LNCAP (cell line): Measurements from ENCODE around the gene MSMO1.

ENCODE experiments used
- TF ChIP-seq, protein P1 (sequence below): fragments of 450-650 bp; IDR thresholded peaks from 2 replicates; pipeline ENCODE4 v1.5.1; 2017; ENCODE audit warnings: mild to moderate bottlenecking

The MSMO1 gene

DNA sequence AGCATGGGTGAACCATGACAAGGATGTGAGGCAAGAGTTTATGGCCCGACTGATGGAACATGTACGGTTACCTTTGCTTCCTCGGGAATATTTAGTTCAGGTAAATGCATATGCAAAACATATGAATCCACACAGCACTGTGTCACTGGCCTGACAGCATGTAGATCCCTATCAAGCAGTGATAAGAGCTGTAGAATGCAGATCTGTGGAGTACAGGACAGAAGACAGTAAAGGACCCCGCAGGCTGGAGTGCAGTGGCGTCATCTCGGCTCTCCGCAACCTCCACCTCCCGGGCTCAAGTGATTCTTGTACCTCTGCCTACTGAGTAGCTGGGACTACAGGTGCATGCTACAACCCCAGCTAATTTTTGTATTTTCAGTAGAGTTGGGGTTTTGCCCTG is 29.8 kb upstream of the MSMO1 start:
- TF ChIP-seq, protein P1, sequence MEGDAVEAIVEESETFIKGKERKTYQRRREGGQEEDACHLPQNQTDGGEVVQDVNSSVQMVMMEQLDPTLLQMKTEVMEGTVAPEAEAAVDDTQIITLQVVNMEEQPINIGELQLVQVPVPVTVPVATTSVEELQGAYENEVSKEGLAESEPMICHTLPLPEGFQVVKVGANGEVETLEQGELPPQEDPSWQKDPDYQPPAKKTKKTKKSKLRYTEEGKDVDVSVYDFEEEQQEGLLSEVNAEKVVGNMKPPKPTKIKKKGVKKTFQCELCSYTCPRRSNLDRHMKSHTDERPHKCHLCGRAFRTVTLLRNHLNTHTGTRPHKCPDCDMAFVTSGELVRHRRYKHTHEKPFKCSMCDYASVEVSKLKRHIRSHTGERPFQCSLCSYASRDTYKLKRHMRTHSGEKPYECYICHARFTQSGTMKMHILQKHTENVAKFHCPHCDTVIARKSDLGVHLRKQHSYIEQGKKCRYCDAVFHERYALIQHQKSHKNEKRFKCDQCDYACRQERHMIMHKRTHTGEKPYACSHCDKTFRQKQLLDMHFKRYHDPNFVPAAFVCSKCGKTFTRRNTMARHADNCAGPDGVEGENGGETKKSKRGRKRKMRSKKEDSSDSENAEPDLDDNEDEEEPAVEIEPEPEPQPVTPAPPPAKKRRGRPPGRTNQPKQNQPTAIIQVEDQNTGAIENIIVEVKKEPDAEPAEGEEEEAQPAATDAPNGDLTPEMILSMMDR: no peak

DNA sequence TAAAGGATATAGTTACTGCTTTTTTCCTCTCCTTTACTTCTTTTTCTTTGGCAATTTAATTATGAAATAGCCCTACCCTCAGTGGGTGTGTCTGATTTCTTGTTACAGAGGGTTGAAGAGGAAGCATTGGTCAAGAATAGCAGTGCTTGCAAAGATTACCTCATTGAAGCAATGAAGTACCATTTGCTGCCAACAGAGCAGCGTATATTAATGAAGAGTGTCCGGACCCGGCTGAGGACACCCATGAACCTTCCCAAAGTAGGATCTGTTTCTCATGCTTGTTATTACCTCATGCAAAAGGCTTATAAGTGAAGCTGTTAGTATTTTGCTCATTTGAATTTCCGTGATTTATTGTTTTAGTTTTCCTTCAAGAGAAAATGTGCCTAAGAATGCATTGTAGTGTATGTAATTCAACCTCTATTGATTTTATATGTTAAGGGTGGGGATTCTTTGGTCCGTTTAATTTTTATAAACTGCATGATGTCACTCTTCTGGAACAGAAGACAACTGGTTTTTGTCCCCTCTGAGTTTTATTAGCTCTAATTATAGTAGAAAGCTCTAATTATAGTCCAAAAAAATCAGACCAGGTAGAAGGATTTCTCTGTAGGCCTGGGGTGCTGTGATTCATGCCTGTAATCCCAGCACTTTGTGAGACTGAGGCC is 27.9 kb upstream of the MSMO1 start:
- TF ChIP-seq, protein P1: no peak

DNA sequence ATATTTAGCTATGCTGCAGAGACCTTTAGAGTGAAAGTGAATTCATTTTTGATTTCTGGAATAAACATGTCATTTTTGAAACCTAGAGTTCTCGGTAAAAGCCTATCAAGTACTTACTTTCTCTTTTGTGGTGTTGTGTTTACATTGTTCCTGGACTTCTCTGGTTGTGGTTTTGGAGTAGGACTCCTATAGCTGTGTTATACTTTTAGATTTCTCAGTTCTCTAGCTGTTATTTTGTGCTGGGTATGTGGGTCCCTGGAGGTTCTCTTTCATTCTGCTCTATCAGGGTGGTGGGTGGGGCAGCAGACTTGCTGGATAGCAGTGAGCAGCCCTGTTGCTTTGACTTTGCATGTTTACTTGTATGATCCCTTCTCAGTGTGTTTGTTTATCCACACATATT is 25.6 kb upstream of the MSMO1 start:
- TF ChIP-seq, protein P1: no peak

DNA sequence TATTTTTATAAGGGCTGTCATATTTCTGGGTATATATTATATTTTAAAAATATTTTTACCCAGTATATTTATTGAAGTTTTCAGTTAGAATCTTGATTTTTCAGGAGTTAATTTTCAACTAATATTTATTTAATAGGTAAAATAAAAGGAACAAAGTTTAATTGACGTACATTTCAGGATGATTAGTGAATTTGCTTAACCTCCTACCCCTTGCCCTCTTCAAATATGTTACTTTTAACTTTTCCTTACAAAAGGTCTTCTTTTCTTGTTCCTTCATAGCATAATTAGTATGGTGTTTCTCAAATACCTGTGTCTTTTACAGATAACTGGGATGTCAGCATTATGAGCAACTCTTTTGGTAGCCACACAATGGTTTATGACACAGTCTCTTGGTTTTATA is 24.8 kb upstream of the MSMO1 start:
- TF ChIP-seq, protein P1: no peak

DNA sequence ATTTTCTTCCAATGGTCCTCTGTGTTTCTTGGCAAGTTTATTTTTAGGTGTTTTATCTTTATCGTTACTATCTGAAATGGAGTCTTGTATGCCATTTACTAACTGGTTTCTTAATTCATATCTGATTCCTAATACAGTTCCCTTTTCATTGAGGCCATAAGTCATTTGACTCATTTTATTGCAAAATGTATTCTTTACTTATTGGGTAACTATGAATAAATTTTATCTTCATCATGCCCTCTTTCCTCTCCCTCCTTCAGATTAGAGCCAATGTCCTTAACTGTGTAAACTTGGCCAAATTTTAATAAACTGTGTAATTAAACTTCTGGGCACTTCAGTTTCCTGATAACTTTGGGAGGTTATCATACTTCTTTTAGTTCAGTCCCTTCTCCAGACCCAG is 19.3 kb upstream of the MSMO1 start:
- TF ChIP-seq, protein P1: no peak

DNA sequence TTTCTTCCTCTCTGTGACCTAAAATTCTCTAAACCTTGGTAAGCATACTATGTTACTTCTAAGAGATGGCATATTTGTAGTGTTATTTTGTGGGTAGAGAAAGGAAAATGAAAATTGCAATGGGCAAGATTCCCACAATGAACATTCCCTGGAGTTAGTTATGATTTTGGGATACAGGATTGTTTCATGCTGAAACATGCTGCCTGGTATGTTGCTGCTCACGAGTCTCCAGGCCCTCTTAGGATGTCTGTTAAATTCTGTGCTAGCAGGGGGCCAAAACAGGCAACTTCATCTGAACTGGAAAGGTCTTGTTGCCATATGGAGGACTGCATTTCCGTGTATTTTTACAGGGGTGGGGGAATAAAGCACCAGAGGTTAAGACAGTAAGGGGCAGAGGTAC is 18.9 kb upstream of the MSMO1 start:
- TF ChIP-seq, protein P1: no peak

DNA sequence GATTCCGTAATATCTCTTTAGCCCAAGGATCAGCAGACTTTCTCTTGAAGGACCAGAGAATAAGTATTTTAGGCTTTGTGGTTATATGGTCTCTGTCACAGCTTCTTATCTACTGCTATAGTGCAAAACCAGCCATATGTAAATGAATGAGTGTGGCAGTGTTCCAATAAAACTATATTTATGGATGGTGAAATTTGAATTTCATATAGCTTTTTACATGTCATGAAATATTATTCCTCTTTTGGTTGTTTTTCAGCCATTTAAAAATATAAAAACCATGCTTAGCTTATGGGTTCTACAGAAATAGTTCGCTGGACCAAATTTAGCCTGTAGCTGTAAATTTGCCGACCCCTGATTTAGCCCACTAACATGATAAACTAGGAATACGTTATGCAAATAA is 18.0 kb upstream of the MSMO1 start:
- TF ChIP-seq, protein P1: no peak

DNA sequence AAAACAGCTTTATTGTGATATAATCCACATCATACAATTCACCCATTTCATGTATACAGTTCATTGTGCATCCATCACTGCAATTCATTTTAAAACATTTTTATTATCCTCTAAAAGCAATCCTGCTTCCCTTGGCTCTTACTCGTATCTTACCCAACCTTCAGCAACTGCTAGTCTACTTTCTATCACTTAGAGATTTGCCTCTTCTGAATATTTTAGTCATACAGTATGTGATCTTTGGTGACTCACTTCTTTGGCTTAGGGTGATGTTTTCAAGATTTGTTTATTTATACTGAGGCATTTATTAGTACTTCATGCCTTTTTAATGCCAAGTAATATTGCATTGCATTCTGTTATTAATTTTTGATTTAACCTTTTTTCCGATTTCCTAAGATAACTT is 15.0 kb upstream of the MSMO1 start:
- TF ChIP-seq, protein P1: no peak
